ENCODE data around the gene HUS1. TPM values are rescaled to one million over a fixed set of nuclear protein-coding genes. Genes with fewer than 3 reads are reported as not detected.
"Not testable (repeated sequence)": the region's sequence is repeated elsewhere in the genome, so short reads cannot be mapped to it uniquely, and the experiment has no call there.

The HUS1 gene
- total RNA-seq, 1 donor: 19.9 TPM

- H3K4me2 ChIP-seq (ENCODE audit: insufficient read depth, low read length): no peak overlapping the region
- no peaks in the 10 kb centered on the region for H4K20me1 ChIP-seq (ENCODE audit: insufficient read depth, low read length)
- H3K27me3 ChIP-seq (ENCODE audit: insufficient read depth, low read length): peaks cover 1% of the 10 kb centered on the region
- peak; percentile 6 for TF ChIP-seq CTCF (IDR thresholded peaks at IDR 0.05; ENCODE audit: extremely low read depth, low read depth, low read length)
- no peak overlapping the region for H2AFZ ChIP-seq (ENCODE audit: low read length)
- no peaks in the 10 kb centered on the region for H3K9me3 ChIP-seq (ENCODE audit: low read depth, low read length)
- H3K4me1 ChIP-seq (ENCODE audit: insufficient read depth, low read length): no peaks in the 10 kb centered on the region
- H3K4me3 ChIP-seq (ENCODE audit: insufficient read depth, low read length): no peak overlapping the region
- no peak overlapping the region for H3K27ac ChIP-seq (ENCODE audit: low read depth, low read length)
- H3K79me2 ChIP-seq (ENCODE audit: insufficient read depth, low read length): no peaks in the 10 kb centered on the region
- peak; percentile 35 for DNase-seq (ENCODE audit: insufficient read length, low spot score, missing footprints)
- H3K36me3 ChIP-seq (ENCODE audit: insufficient read depth, low read length): no peaks in the 10 kb centered on the region
Measured at GRCh38 chr7:48009257-48009656, 29.8 kb upstream of the HUS1 start.

- Histone ChIP-seq H3K79me2 (ENCODE audit: insufficient read depth, low read length) (no peaks in the 10 kb centered on the region), H3K36me3 (ENCODE audit: insufficient read depth, low read length) (no peaks in the 10 kb centered on the region), H2AFZ (ENCODE audit: low read length) (no peak overlapping the region), H3K9me3 (ENCODE audit: low read depth, low read length) (no peaks in the 10 kb centered on the region), H3K4me1 (ENCODE audit: insufficient read depth, low read length) (no peaks in the 10 kb centered on the region), H4K20me1 (ENCODE audit: insufficient read depth, low read length) (no peaks in the 10 kb centered on the region), H3K27me3 (ENCODE audit: insufficient read depth, low read length) (peaks cover 4% of the 10 kb centered on the region), H3K4me3 (ENCODE audit: insufficient read depth, low read length) (no peak overlapping the region), H3K4me2 (ENCODE audit: insufficient read depth, low read length) (no peak overlapping the region), H3K27ac (ENCODE audit: low read depth, low read length) (no peak overlapping the region)
- no peak for TF ChIP-seq CTCF (IDR thresholded peaks at IDR 0.05; ENCODE audit: extremely low read depth, low read depth, low read length)
- no peak for DNase-seq (ENCODE audit: insufficient read length, low spot score, missing footprints)
Measured at GRCh38 chr7:48006866-48007265, 27.5 kb upstream of the HUS1 start.

GRCh38 chr7:48004638-48005037, 25.2 kb upstream of the HUS1 start:
- Histone ChIP-seq H3K4me2 (ENCODE audit: insufficient read depth, low read length) (no peak overlapping the region), H3K79me2 (ENCODE audit: insufficient read depth, low read length) (no peaks in the 10 kb centered on the region), H3K4me1 (ENCODE audit: insufficient read depth, low read length) (peaks cover 3% of the 10 kb centered on the region), H3K4me3 (ENCODE audit: insufficient read depth, low read length) (no peak overlapping the region), H3K9me3 (ENCODE audit: low read depth, low read length) (no peaks in the 10 kb centered on the region), H3K36me3 (ENCODE audit: insufficient read depth, low read length) (no peaks in the 10 kb centered on the region), H4K20me1 (ENCODE audit: insufficient read depth, low read length) (no peaks in the 10 kb centered on the region), H3K27ac (ENCODE audit: low read depth, low read length) (no peak overlapping the region), H2AFZ (ENCODE audit: low read length) (peak overlapping the region; percentile 32), H3K27me3 (ENCODE audit: insufficient read depth, low read length) (peaks cover 4% of the 10 kb centered on the region)
- no peak for TF ChIP-seq CTCF (IDR thresholded peaks at IDR 0.05; ENCODE audit: extremely low read depth, low read depth, low read length)
- no peak for DNase-seq (ENCODE audit: insufficient read length, low spot score, missing footprints)

- no peaks in the 10 kb centered on the region for H4K20me1 ChIP-seq (ENCODE audit: insufficient read depth, low read length)
- H3K79me2 ChIP-seq (ENCODE audit: insufficient read depth, low read length): no peaks in the 10 kb centered on the region
- H3K9me3 ChIP-seq (ENCODE audit: low read depth, low read length): no peaks in the 10 kb centered on the region
- no peak overlapping the region for H3K4me2 ChIP-seq (ENCODE audit: insufficient read depth, low read length)
- TF ChIP-seq CTCF (IDR thresholded peaks at IDR 0.05; ENCODE audit: extremely low read depth, low read depth, low read length): no peak
- no peaks in the 10 kb centered on the region for H3K36me3 ChIP-seq (ENCODE audit: insufficient read depth, low read length)
- no peak overlapping the region for H3K4me3 ChIP-seq (ENCODE audit: insufficient read depth, low read length)
- H3K4me1 ChIP-seq (ENCODE audit: insufficient read depth, low read length): peaks cover 3% of the 10 kb centered on the region
- no peak for DNase-seq (ENCODE audit: insufficient read length, low spot score, missing footprints)
- no peak overlapping the region for H2AFZ ChIP-seq (ENCODE audit: low read length)
- H3K27me3 ChIP-seq (ENCODE audit: insufficient read depth, low read length): peaks cover 4% of the 10 kb centered on the region
- no peak overlapping the region for H3K27ac ChIP-seq (ENCODE audit: low read depth, low read length)
Measured at GRCh38 chr7:48004032-48004431, 24.6 kb upstream of the HUS1 start.

- H3K36me3 ChIP-seq (ENCODE audit: insufficient read depth, low read length); H3K4me1 ChIP-seq (ENCODE audit: insufficient read depth, low read length); H4K20me1 ChIP-seq (ENCODE audit: insufficient read depth, low read length); H3K4me3 ChIP-seq (ENCODE audit: insufficient read depth, low read length); H3K27me3 ChIP-seq (ENCODE audit: insufficient read depth, low read length); H3K79me2 ChIP-seq (ENCODE audit: insufficient read depth, low read length); DNase-seq (ENCODE audit: insufficient read length, low spot score, missing footprints); H3K9me3 ChIP-seq (ENCODE audit: low read depth, low read length): not testable (repeated sequence)
- peak overlapping the region; percentile 52 for H3K27ac ChIP-seq (ENCODE audit: low read depth, low read length)
- peak overlapping the region; percentile 10 for H2AFZ ChIP-seq (ENCODE audit: low read length)
- peak overlapping the region; percentile 36 for H3K4me2 ChIP-seq (ENCODE audit: insufficient read depth, low read length)
Measured at GRCh38 chr7:48000164-48000563, 20.7 kb upstream of the HUS1 start.

All from osteoblast (primary cell).